MCF 10A (cell line): ENCODE data around the gene MEGF10. TPM values are rescaled to one million over a fixed set of nuclear protein-coding genes. Genes with fewer than 3 reads are reported as not detected.

Experiments used
- BruUV-seq: library from RNA; stranded (reverse); fragments of 400-500 nt; replicated peaks from 2 replicates; lab custom pipeline; 2021; lab: Mats Ljungman, UMichigan
- CTCF ChIA-PET: fragments of 300-600 bp; sonication (Branson Sonifier 250); formaldehyde crosslinking; extraction: SDS; loops from one replicate; lab custom pipeline; 2021; ENCODE audit warnings: antibody characterized with exemption, inconsistent platforms; lab: Yijun Ruan, JAX
- POLR2A ChIA-PET: fragments of 300-600, 350-650 bp; sonication (Branson Sonifier 250); formaldehyde crosslinking; extraction: SDS; loops from one replicate; lab custom pipeline; 2020; ENCODE audit warnings: antibody characterized with exemption, inconsistent platforms; lab: Yijun Ruan, JAX
- DNase-seq: peaks from one replicate; pipeline ENCODE4 v3.0.0-alpha.2; 2018; ENCODE audit not compliant: unreplicated experiment
- H3K27ac Mint-ChIP-seq: one replicate; pipeline ENCODE4 v1.8.0; 2022; ENCODE audit warnings: mild to moderate bottlenecking, low read depth, mixed read lengths; ENCODE audit not compliant: unreplicated experiment
- H3K27me3 Mint-ChIP-seq: one replicate; pipeline ENCODE4 v1.8.0; 2022; ENCODE audit warnings: mixed read lengths; ENCODE audit not compliant: insufficient read depth, unreplicated experiment
- H3K36me3 Mint-ChIP-seq: one replicate; pipeline ENCODE4 v1.8.0; 2022; ENCODE audit warnings: mild to moderate bottlenecking, moderate library complexity, mixed read lengths; ENCODE audit not compliant: insufficient read depth, unreplicated experiment
- H3K4me1 Mint-ChIP-seq: one replicate; pipeline ENCODE4 v1.8.0; 2022; ENCODE audit warnings: mixed read lengths; ENCODE audit not compliant: insufficient read depth, unreplicated experiment
- H3K4me3 Mint-ChIP-seq: one replicate; pipeline ENCODE4 v1.8.0; 2022; ENCODE audit warnings: mild to moderate bottlenecking, moderate library complexity, mixed read lengths; ENCODE audit not compliant: unreplicated experiment
- H3K9me3 Mint-ChIP-seq: one replicate; pipeline ENCODE4 v1.8.0; 2022; ENCODE audit warnings: mixed read lengths; ENCODE audit not compliant: unreplicated experiment
- CTCF ChIP-seq: fragments of 200-600 bp; IDR thresholded peaks from one replicate; pipeline ENCODE4 v1.8.0; 2022; ENCODE audit warnings: antibody characterized with exemption, mild to moderate bottlenecking; ENCODE audit not compliant: unreplicated experiment
- intact Hi-C: fragments of 100-400 bp; cut with micrococcal nuclease; formaldehyde crosslinking; loops from 2 replicates; pipeline ENCODE4 v1.14.1; 2022
- total RNA-seq: library from RNA; stranded (reverse); gene quantifications from 2 replicates; pipeline ENCODE4 v1.2.3, GENCODE V29; 2022

The MEGF10 gene
- total RNA-seq, 1 experiment from 2014 or later, result not detected

GRCh38 chr5:127447827-127448226, 157.2 kb downstream of the MEGF10 start:
- no peak for TF ChIP-seq CTCF
- DNase-seq, result peak; percentile 30
- no TSS peak for BruUV-seq
- no peaks in the 10 kb centered on the region for H3K4me1 Mint-ChIP-seq
- H3K4me3 Mint-ChIP-seq, result no peak overlapping the region
- ChIA-PET POLR2A (no interaction called here), CTCF (interaction anchor here (1.2 kb wide), 1 partner anchor 21 kb away, joined by 4 read pairs; no protein-coding TSS in a partner anchor)
- H3K9me3 Mint-ChIP-seq, result no peaks in the 10 kb centered on the region
- peaks cover 19% of the 10 kb centered on the region for H3K27me3 Mint-ChIP-seq
- no peak overlapping the region for H3K27ac Mint-ChIP-seq
- H3K36me3 Mint-ChIP-seq, result no peaks in the 10 kb centered on the region
- intact Hi-C loops, result no loop called here

- POLR2A ChIA-PET, result interaction anchor here (0.7 kb wide), 1 partner anchor 643 kb away, joined by 3 read pairs; no protein-coding TSS in a partner anchor
- no peak overlapping the region for H3K27ac Mint-ChIP-seq
- TF ChIP-seq CTCF, result no peak
- H3K4me3 Mint-ChIP-seq, result no peak overlapping the region
- no peaks in the 10 kb centered on the region for H3K4me1 Mint-ChIP-seq
- H3K27me3 Mint-ChIP-seq, result peaks cover 27% of the 10 kb centered on the region
- no peak for DNase-seq
- H3K9me3 Mint-ChIP-seq, result no peaks in the 10 kb centered on the region
- intact Hi-C loops, result no loop called here
- BruUV-seq, result no TSS peak
- CTCF ChIA-PET, result interaction anchor here (0.7 kb wide), 1 partner anchor 29 kb away, joined by 5 read pairs; no protein-coding TSS in a partner anchor
- no peaks in the 10 kb centered on the region for H3K36me3 Mint-ChIP-seq
Measured at GRCh38 chr5:127450046-127450445, 159.4 kb downstream of the MEGF10 start.

GRCh38 chr5:127451096-127451495, 160.5 kb downstream of the MEGF10 start:
- Mint-ChIP-seq H3K4me3 (no peak overlapping the region), H3K9me3 (no peaks in the 10 kb centered on the region), H3K27ac (no peak overlapping the region), H3K36me3 (no peaks in the 10 kb centered on the region), H3K27me3 (peaks cover 34% of the 10 kb centered on the region), H3K4me1 (no peaks in the 10 kb centered on the region)
- ChIA-PET POLR2A (interaction anchor here (0.7 kb wide), 1 partner anchor 642 kb away, joined by 3 read pairs; no protein-coding TSS in a partner anchor), CTCF (interaction anchor here (1.6 kb wide), 1 partner anchor 42 kb away, joined by 5 read pairs; no protein-coding TSS in a partner anchor)
- no peak for DNase-seq
- no TSS peak for BruUV-seq
- intact Hi-C loops, result no loop called here
- no peak for TF ChIP-seq CTCF

- no peak overlapping the region for H3K4me3 Mint-ChIP-seq
- no TSS peak for BruUV-seq
- H3K27me3 Mint-ChIP-seq, result peaks cover 34% of the 10 kb centered on the region
- intact Hi-C loops, result no loop called here
- H3K4me1 Mint-ChIP-seq, result no peaks in the 10 kb centered on the region
- CTCF ChIA-PET, result interaction anchor here (0.6 to 1.5 kb wide), 3 partner anchors 16 to 776 kb away, joined by 3 to 5 read pairs (median 3); no protein-coding TSS in a partner anchor
- no peaks in the 10 kb centered on the region for H3K9me3 Mint-ChIP-seq
- DNase-seq, result no peak
- H3K36me3 Mint-ChIP-seq, result no peaks in the 10 kb centered on the region
- POLR2A ChIA-PET, result no interaction called here
- TF ChIP-seq CTCF, result no peak
- no peak overlapping the region for H3K27ac Mint-ChIP-seq
Measured at GRCh38 chr5:127452626-127453025, 162.0 kb downstream of the MEGF10 start.
